Right cardiac atrium (tissue), 5 donors: ENCODE results near the gene BDKRB2. TPM values are rescaled to one million over a fixed set of nuclear protein-coding genes. Genes with fewer than 3 reads are reported as not detected.

Experiments used
- ATAC-seq, 2 donors: fragments of 200-7000 bp; cut with Tn5 transposase; one replicate each; pipeline versions ENCODE4 v1.8.0 to v1.9.1; 2020; ENCODE audit warnings: moderate library complexity in 2 of 2, mild to moderate bottlenecking in 1 of 2
- DNase-seq, 3 donors: peaks; one replicate each; pipeline ENCODE4 v3.0.0-alpha.2; 2020
- H3K27ac ChIP-seq: one replicate; pipeline ENCODE4 v1.5.1; 2013; ENCODE audit warnings: mild to moderate bottlenecking, low read length, control low read depth, moderate library complexity
- H3K27me3 ChIP-seq: one replicate; pipeline ENCODE4 v1.6.1; 2013; ENCODE audit not compliant: control insufficient read depth, insufficient read depth
- H3K4me1 ChIP-seq: one replicate; pipeline ENCODE4 v1.6.1; 2013; ENCODE audit warnings: low read length; ENCODE audit not compliant: control insufficient read depth, insufficient read depth
- H3K4me3 ChIP-seq: one replicate; pipeline ENCODE4 v1.5.1; 2013; ENCODE audit warnings: low read length, control low read depth
- H3K9me3 ChIP-seq: one replicate; pipeline ENCODE4 v1.6.1; 2013; ENCODE audit warnings: low read length; ENCODE audit not compliant: control insufficient read depth
- WGBS: extraction: QIAGEN DNeasy Blood & Tissue Kit; methylation state at CpG from one replicate; pipeline ENCODE4 v1.1.7; 2013; 5-methylcytosine and 5-hydroxymethylcytosine counted together
- intact Hi-C, 4 donors: fragments of 100-400 bp; cut with DNase I; formaldehyde crosslinking; loops; one replicate each; pipeline versions ENCODE4 v1.11.0 to v1.14.0; 2022 to 2023
- polyA plus RNA-seq: library from polyadenylated mRNA; stranded (reverse); fragments of 200-250 nt; gene quantifications from one replicate; pipeline ENCODE4 v1.2.3, GENCODE V29; 2013
- total RNA-seq, 4 donors: library from RNA; stranded (reverse); fragmentation: NEBNext Ultra II Directional; extraction: Animal tissue kit (Norgen Biotek cat#: 25700); gene quantifications; one replicate each; pipeline ENCODE4 v1.2.1, GENCODE V29; 2021
- donor health status: healthy with polysubstance abuse.
- donor health status: DM: no; HTN: yes; CAD: no.
- donor health status: DM: no; HTN: no; CAD: no.
- donor health status: DM: no; HTN: yes; CAD: no; lungs with severe emphysema.
- donor health status: DM: yes; HTN: yes; CAD: no.

Gene BDKRB2
- total and polyA plus RNA-seq, 5 donors, result 0.23 to 1.2 (median 0.57) TPM

- H3K4me1 ChIP-seq, result no peaks in the 10 kb centered on the region
- ATAC-seq (no peak), DNase-seq (no peak)
- H3K9me3 ChIP-seq, result no peaks in the 10 kb centered on the region
- WGBS, result 77% methylated on average over 10 of the region's 10 CpGs
- intact Hi-C loops, result no loop called here
- no peaks in the 10 kb centered on the region for H3K27me3 ChIP-seq
- no peak overlapping the region for H3K4me3 ChIP-seq
- H3K27ac ChIP-seq, result no peak overlapping the region
Observed at GRCh38 chr14:96178461-96179321, 25.9 kb upstream of the BDKRB2 start.

GRCh38 chr14:96180043-96180874 lies 24.4 kb upstream of the BDKRB2 start:
- 85% methylated on average over 7 of the region's 7 CpGs for WGBS
- Histone ChIP-seq H3K27me3 (no peaks in the 10 kb centered on the region), H3K4me3 (no peak overlapping the region), H3K27ac (no peak overlapping the region), H3K9me3 (no peaks in the 10 kb centered on the region), H3K4me1 (no peaks in the 10 kb centered on the region)
- no peak for DNase-seq
- intact Hi-C loops, result no loop called here
- ATAC-seq, result no peak

- DNase-seq (no peak), ATAC-seq (no peak)
- no peaks in the 10 kb centered on the region for H3K4me1 ChIP-seq
- intact Hi-C loops, result no loop called here
- H3K9me3 ChIP-seq, result no peaks in the 10 kb centered on the region
- 78% methylated on average over 17 of the region's 17 CpGs for WGBS
- no peaks in the 10 kb centered on the region for H3K27me3 ChIP-seq
- H3K27ac ChIP-seq, result no peak overlapping the region
- H3K4me3 ChIP-seq, result no peak overlapping the region
Observed at GRCh38 chr14:96181186-96182056, 23.2 kb upstream of the BDKRB2 start.

GRCh38 chr14:96182546-96182945 lies 22.1 kb upstream of the BDKRB2 start:
- intact Hi-C loops, result no loop called here
- no peaks in the 10 kb centered on the region for H3K27me3 ChIP-seq
- H3K27ac ChIP-seq, result no peak overlapping the region
- no peak overlapping the region for H3K4me3 ChIP-seq
- DNase-seq (no peak), ATAC-seq (no peak)
- 49% methylated on average over 4 of the region's 4 CpGs for WGBS
- no peaks in the 10 kb centered on the region for H3K4me1 ChIP-seq
- no peaks in the 10 kb centered on the region for H3K9me3 ChIP-seq

GRCh38 chr14:96184737-96185136 lies 19.9 kb upstream of the BDKRB2 start:
- intact Hi-C loops, result no loop called here
- H3K4me3 ChIP-seq, result no peak overlapping the region
- WGBS, result 66% methylated on average over 9 of the region's 9 CpGs
- no peaks in the 10 kb centered on the region for H3K4me1 ChIP-seq
- no peak overlapping the region for H3K27ac ChIP-seq
- ATAC-seq (no peak), DNase-seq (no peak)
- no peaks in the 10 kb centered on the region for H3K9me3 ChIP-seq
- H3K27me3 ChIP-seq, result no peaks in the 10 kb centered on the region

- WGBS, result 74% methylated on average over 9 of the region's 9 CpGs
- intact Hi-C loops, result no loop called here
- ATAC-seq (no peak), DNase-seq (no peak)
- Histone ChIP-seq H3K9me3 (no peaks in the 10 kb centered on the region), H3K27me3 (no peaks in the 10 kb centered on the region), H3K4me1 (no peaks in the 10 kb centered on the region), H3K4me3 (no peak overlapping the region), H3K27ac (no peak overlapping the region)
Observed at GRCh38 chr14:96187216-96188031, 17.2 kb upstream of the BDKRB2 start.

- H3K27ac ChIP-seq, result no peak overlapping the region
- no peaks in the 10 kb centered on the region for H3K27me3 ChIP-seq
- 39% methylated on average over 11 of the region's 11 CpGs for WGBS
Observed at GRCh38 chr14:96189281-96189711, 15.3 kb upstream of the BDKRB2 start.

GRCh38 chr14:96191353-96191752 lies 13.3 kb upstream of the BDKRB2 start:
- Histone ChIP-seq H3K4me1 (no peaks in the 10 kb centered on the region), H3K27ac (no peak overlapping the region), H3K27me3 (no peaks in the 10 kb centered on the region), H3K4me3 (no peak overlapping the region), H3K9me3 (no peaks in the 10 kb centered on the region)
- ATAC-seq (no peak), DNase-seq (no peak)
- intact Hi-C loops, result no loop called here
- WGBS, result 59% methylated on average over 2 of the region's 2 CpGs

More at GRCh38 chr14:96189281-96189711, 15.3 kb upstream of the BDKRB2 start:
- H3K9me3 ChIP-seq, result no peaks in the 10 kb centered on the region
- no peak overlapping the region for H3K4me3 ChIP-seq
- ATAC-seq (peak in 1 of 2 donors; percentile 79), DNase-seq (no peak)
- intact Hi-C loops, result no loop called here
- no peaks in the 10 kb centered on the region for H3K4me1 ChIP-seq

- no peak for DNase-seq
- H3K27me3 ChIP-seq, result no peaks in the 10 kb centered on the region
- WGBS, result 87% methylated on average over 3 of the region's 3 CpGs
- H3K4me1 ChIP-seq, result no peaks in the 10 kb centered on the region
- intact Hi-C loops, result no loop called here
- H3K27ac ChIP-seq, result no peak overlapping the region
- no peaks in the 10 kb centered on the region for H3K9me3 ChIP-seq
- no peak for ATAC-seq
- no peak overlapping the region for H3K4me3 ChIP-seq
Observed at GRCh38 chr14:96191841-96192462, 12.7 kb upstream of the BDKRB2 start.
